SK-N-SH (cell line): ENCODE measurements around the gene NT5M. TPM values are rescaled to one million over a fixed set of nuclear protein-coding genes. Genes with fewer than 3 reads are reported as not detected.

Source experiments
- CTCF ChIA-PET: fragments of 300-600, 350-600 bp; formaldehyde crosslinking; extraction: SDS; loops from one replicate; lab custom pipeline; 2021; lab: Yijun Ruan, JAX
- POLR2A ChIA-PET: fragments of 350-600 bp; sonication (Branson Sonifier 250); formaldehyde crosslinking; extraction: SDS; loops from one replicate; lab custom pipeline; 2020; ENCODE audit warnings: antibody characterized with exemption, inconsistent platforms; lab: Yijun Ruan, JAX
- DNase-seq: peaks from one replicate; pipeline ENCODE4 v3.0.0; 2012
- H2AFZ ChIP-seq: fragments of 200-600 bp; sonication (generic); 2 replicates; pipeline ENCODE4 v1.8.1; 2016; ENCODE audit warnings: antibody characterized with exemption, mild to moderate bottlenecking, low read depth
- H3F3A ChIP-seq: fragments of 200-600 bp; sonication (generic); replicated peaks from 2 replicates; pipeline ENCODE3; 2016; ENCODE audit warnings: antibody characterized with exemption, mild to moderate bottlenecking; ENCODE audit not compliant: insufficient read depth
- H3K27ac ChIP-seq, 2 experiments: fragments of 200-500 bp in 1 of 2; fragments of 200-600 bp in 1 of 2; sonication (Bioruptor generic) in 1 of 2; sonication (generic), shearing (Covaris generic) in 1 of 2; 2 replicates each; pipeline versions ENCODE4 v1.5.1 to v1.6.1; 2014 to 2016; ENCODE audit warnings: low read depth in 2 of 2, inconsistent platforms in 1 of 2, low read length in 1 of 2, mild to moderate bottlenecking in 1 of 2, mixed read lengths in 1 of 2
- H3K27me3 ChIP-seq: fragments of 200-600 bp; sonication (generic), shearing (Covaris generic); 2 replicates; pipeline ENCODE4 v1.6.1; 2016; ENCODE audit warnings: mixed run types; ENCODE audit not compliant: insufficient read depth
- H3K36me3 ChIP-seq, 2 experiments: fragments of 200-500 bp in 1 of 2; fragments of 200-600 bp in 1 of 2; sonication (Bioruptor generic) in 1 of 2; sonication (generic) in 1 of 2; replicated peaks in 1 of 2; 2 replicates each; pipeline versions ENCODE3 to v1.5.1; 2014 to 2016; ENCODE audit warnings: low read length in 1 of 2, mild to moderate bottlenecking in 1 of 2; ENCODE audit not compliant: insufficient read depth in 2 of 2, control insufficient read depth in 1 of 2
- H3K4me1 ChIP-seq, 2 experiments: fragments of 200-500 bp in 1 of 2; fragments of 200-600 bp in 1 of 2; sonication (Bioruptor generic) in 1 of 2; sonication (generic), shearing (Covaris generic) in 1 of 2; 2 replicates each; pipeline versions ENCODE4 v1.5.1 to v1.6.1; 2014 to 2016; ENCODE audit warnings: low read depth in 1 of 2, low read length in 1 of 2, mixed run types in 1 of 2; ENCODE audit not compliant: insufficient read depth in 2 of 2, control insufficient read depth in 1 of 2
- H3K4me2 ChIP-seq: fragments of 200-600 bp; sonication (generic), shearing (Covaris generic); 2 replicates; pipeline ENCODE4 v1.6.1; 2017; ENCODE audit warnings: mixed run types
- H3K4me3 ChIP-seq, 2 experiments: fragments of 200-500 bp in 1 of 2; fragments of 200-600 bp in 1 of 2; sonication (Bioruptor generic) in 1 of 2; sonication (generic), shearing (Covaris generic) in 1 of 2; 2 replicates each; pipeline versions ENCODE4 v1.5.1 to v1.8.1; 2014 to 2016; ENCODE audit warnings: low read depth in 2 of 2, inconsistent platforms in 1 of 2, low read length in 1 of 2, mild to moderate bottlenecking in 1 of 2, mixed read lengths in 1 of 2, moderate library complexity in 1 of 2
- H3K79me2 ChIP-seq: fragments of 200-600 bp; sonication (generic); 2 replicates; pipeline ENCODE4 v1.8.1; 2017; ENCODE audit warnings: mild to moderate bottlenecking; ENCODE audit not compliant: insufficient read depth
- H3K9ac ChIP-seq: fragments of 200-600 bp; sonication (generic); 2 replicates; pipeline ENCODE4 v1.6.1; 2017; ENCODE audit warnings: mixed run types
- H3K9me2 ChIP-seq: fragments of 200-600 bp; sonication (generic); 2 replicates; pipeline ENCODE4 v1.6.1; 2017; ENCODE audit warnings: mixed run types
- H3K9me3 ChIP-seq: fragments of 200-600 bp; sonication (generic); 2 replicates; pipeline ENCODE4 v1.6.1; 2017; ENCODE audit warnings: mixed run types, mild to moderate bottlenecking, moderate library complexity
- H4K20me1 ChIP-seq: fragments of 200-600 bp; sonication (generic); 2 replicates; pipeline ENCODE4 v1.6.1; 2017; ENCODE audit warnings: mild to moderate bottlenecking, mixed run types; ENCODE audit not compliant: insufficient read depth
- CHD2 ChIP-seq: fragments of 150-350 bp; IDR thresholded peaks from 2 replicates; pipeline ENCODE4 v1.6.1; 2018; ENCODE audit warnings: low read length; ENCODE audit not compliant: partially characterized antibody
- CTCF ChIP-seq: fragments of 200-600 bp; sonication (generic); IDR thresholded peaks from 2 replicates; pipeline ENCODE4 v1.6.1; 2017; ENCODE audit warnings: antibody characterized with exemption, mild to moderate bottlenecking, moderate library complexity
- FOXM1 ChIP-seq: IDR thresholded peaks from 2 replicates; pipeline ENCODE4 v1.4.0; 2012; ENCODE audit warnings: low read depth, mild to moderate bottlenecking
- IRF3 ChIP-seq: fragments of 150-350 bp; IDR thresholded peaks from 2 replicates; pipeline ENCODE4 v1.6.1; 2016; ENCODE audit warnings: mild to moderate bottlenecking, low read depth, low read length
- NFIC ChIP-seq: IDR thresholded peaks from 2 replicates; pipeline ENCODE4 v1.4.0; 2012; ENCODE audit warnings: borderline replicate concordance
- NRF1 ChIP-seq: IDR thresholded peaks from 2 replicates; pipeline ENCODE4 v1.6.1; 2012; ENCODE audit warnings: low read depth, mild to moderate bottlenecking, low read length
- RAD21 ChIP-seq: IDR thresholded peaks from 2 replicates; pipeline ENCODE4 v1.6.1; 2012; ENCODE audit warnings: mild to moderate bottlenecking, low read length
- REST ChIP-seq: IDR thresholded peaks from 2 replicates; pipeline ENCODE4 v1.6.1; 2012; ENCODE audit warnings: mild to moderate bottlenecking, low read depth, low read length, moderate library complexity
- SMC3 ChIP-seq: IDR thresholded peaks from 2 replicates; pipeline ENCODE4 v1.6.1; 2012; ENCODE audit warnings: low read depth, low read length, improper control_type of control experiment
- TEAD4 ChIP-seq: IDR thresholded peaks from 2 replicates; pipeline ENCODE4 v1.4.0; 2012; ENCODE audit warnings: mild to moderate bottlenecking, borderline replicate concordance; ENCODE audit not compliant: insufficient read depth
- WGBS: methylation state at CpG from one replicate; pipeline ENCODE4 v1.1.6; 2017; ENCODE audit warnings: low lambda C conversion rate; 5-methylcytosine and 5-hydroxymethylcytosine counted together
- polyA plus RNA-seq, 3 experiments: library from polyadenylated mRNA; depleted of rRNA; stranded (reverse); fragments of >200 nt; gene quantifications; 2 replicates each; pipeline ENCODE4 v1.2.3, GENCODE V29; 2012

NT5M gene
- polyA plus RNA-seq, 1 of the 3 experiments (the other 2 are of a cell fraction): 3.9 TPM

- H3K9ac ChIP-seq: no peak overlapping the region
- no peaks in the 10 kb centered on the region for H4K20me1 ChIP-seq
- H3K4me2 ChIP-seq: no peak overlapping the region
- H3K9me2 ChIP-seq: no peaks in the 10 kb centered on the region
- no peaks in the 10 kb centered on the region for H3K27me3 ChIP-seq
- H3K9me3 ChIP-seq: peaks cover 15% of the 10 kb centered on the region; the same call in 1 of the 2 replicates
- DNase-seq: peak; percentile 90
- TF ChIP-seq SMC3 (peak; percentile 100), NFIC (0 out of 2 replicates have a peak, but pooled peaks have one; percentile 8), REST (no peak), FOXM1 (no peak), CHD2 (peak; percentile 43), NRF1 (peak; percentile 1; the same call in 1 of the 2 replicates), TEAD4 (no peak), CTCF (peak; percentile 99), IRF3 (no peak), RAD21 (peak; percentile 100)
- peak overlapping the region; percentile 66; the same call in 1 of the 2 replicates for H2AFZ ChIP-seq
- no peak overlapping the region; a peak in 1 of 4 replicates for H3K4me3 ChIP-seq
- 55% methylated on average over 6 of the region's 10 CpGs for WGBS
- H3K27ac ChIP-seq: no peak overlapping the region
- H3K79me2 ChIP-seq: no peaks in the 10 kb centered on the region
- ChIA-PET CTCF (interaction anchor here (0.6 to 7.7 kb wide), 41 partner anchors 9 to 785 kb away, joined by 3 to 155 read pairs (median 4); partner anchors contain the start of genes PEMT and RASD1), POLR2A (no interaction called here)
- H3K4me1 ChIP-seq: peaks cover 0 to 26% of the 10 kb centered on the region in 2 experiments; a peak in 1 of 4 replicates
- H3F3A ChIP-seq: peaks cover 5% of the 10 kb centered on the region
- no peaks in the 10 kb centered on the region for H3K36me3 ChIP-seq
These were observed 53.2 kb downstream of the NT5M start for GRCh38 chr17:17356149-17356930.
